T47D (cell line): ENCODE data around the gene EGFL7.

Source experiments
- DNase-seq, 2 experiments: peaks; one replicate each; pipeline versions ENCODE4 v3.0.0 to v3.0.0-alpha.2; 2011 to 2012; ENCODE audit warnings: low read depth in 1 of 2, low spot score in 1 of 2
- JUND ChIP-seq: IDR thresholded peaks from 2 replicates; pipeline ENCODE4 v1.6.1; 2012; ENCODE audit warnings: low read depth
- in situ Hi-C: cut with HindIII; loops from 2 replicates; pipeline ENCODE4 v1.10.0; 2016; ENCODE audit warnings: low sequenced_read_pairs, low pct_unique_long_range_greater_than_20kb

The EGFL7 gene

GRCh38 chr9:136664000-136664915, 1.5 kb downstream of the EGFL7 start:
- in situ Hi-C loops, result no loop called here
- DNase-seq, result no peak
- no peak for TF ChIP-seq JUND

DNA sequence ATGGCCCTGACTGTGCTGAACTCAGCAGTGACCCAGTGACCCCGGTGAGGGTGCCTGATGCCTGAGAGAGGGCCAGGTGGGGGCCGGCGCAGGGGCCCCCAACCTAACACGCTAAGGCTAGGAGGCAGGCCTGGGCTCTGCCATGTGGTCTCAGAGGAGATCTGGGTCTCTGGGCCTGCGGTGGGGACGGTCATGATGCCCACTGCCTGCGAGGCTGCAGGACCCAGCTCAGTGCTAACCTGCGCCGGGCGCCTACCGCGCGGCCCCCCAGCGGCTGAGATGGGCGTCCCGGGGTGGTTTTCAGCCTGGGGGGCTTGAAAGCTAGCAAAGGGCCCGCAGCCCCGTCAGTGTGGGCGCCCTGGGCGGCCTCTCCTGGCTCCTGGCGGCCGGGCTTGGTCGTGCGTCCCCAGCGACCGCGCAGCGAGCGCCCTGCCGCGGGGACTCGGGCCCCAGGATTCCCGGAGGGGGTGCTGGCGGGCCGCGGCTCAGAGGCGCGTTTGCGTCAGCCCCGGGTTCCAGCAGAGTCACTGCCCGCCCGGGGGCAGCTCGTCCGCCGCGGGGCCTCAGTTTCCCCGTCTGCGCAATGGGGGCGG, 2.5 kb downstream of the EGFL7 start:
- in situ Hi-C loops, result no loop called here
- DNase-seq, result peak in 1 of 2 experiments; percentile 68
- TF ChIP-seq JUND, result no peak

- DNase-seq, result peak in 1 of 2 experiments; percentile 78
- in situ Hi-C loops, result no loop called here
- TF ChIP-seq JUND, result no peak
These were observed 3.1 kb downstream of the EGFL7 start for GRCh38 chr9:136665704-136666371.

DNA sequence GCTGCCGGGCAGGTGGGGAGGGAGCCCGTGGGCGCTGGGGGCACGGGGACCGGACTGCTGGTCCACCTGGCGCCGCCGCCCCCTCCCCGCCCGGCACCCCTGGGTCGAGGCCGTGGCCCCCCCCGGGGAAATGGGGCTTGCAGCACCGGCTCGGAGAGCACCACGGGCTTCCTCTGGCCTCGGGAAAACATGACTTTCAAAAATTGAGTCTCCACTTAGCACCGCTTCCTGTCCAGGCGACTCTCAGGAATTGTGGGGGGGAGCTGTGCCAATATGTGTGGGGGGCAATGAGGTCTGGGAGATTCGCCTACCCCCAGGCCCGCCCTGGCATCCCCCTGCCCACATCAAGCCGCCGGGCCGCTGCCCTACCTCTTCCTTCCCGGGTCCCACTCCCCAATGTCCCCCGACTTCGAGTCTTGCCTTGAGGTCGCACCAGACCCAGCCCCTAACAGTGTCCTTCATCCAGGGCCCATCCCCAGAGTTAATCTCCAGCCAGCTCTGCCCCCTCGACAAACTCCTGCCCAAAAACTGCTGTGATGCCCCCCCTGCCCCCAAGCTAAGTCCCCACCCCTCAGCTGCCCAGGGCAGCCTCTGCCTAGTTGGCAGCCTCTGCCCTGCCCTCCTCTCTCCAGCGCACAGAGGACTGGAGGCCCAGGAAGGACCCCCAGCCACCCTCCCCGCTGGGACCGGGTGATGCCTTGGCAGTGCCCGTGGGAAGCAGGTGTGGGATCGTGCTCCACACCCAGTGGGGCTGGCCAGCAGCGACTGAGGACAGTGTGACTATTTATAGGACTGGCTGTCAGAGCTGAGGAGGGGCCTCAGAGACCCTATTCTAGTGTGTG, 3.9 kb downstream of the EGFL7 start:
- TF ChIP-seq JUND, result no peak
- in situ Hi-C loops, result no loop called here
- peak in 1 of 2 experiments; percentile 63 for DNase-seq

GRCh38 chr9:136667214-136667939, 4.7 kb downstream of the EGFL7 start:
- no peak for DNase-seq
- TF ChIP-seq JUND, result no peak
- in situ Hi-C loops, result no loop called here

DNA sequence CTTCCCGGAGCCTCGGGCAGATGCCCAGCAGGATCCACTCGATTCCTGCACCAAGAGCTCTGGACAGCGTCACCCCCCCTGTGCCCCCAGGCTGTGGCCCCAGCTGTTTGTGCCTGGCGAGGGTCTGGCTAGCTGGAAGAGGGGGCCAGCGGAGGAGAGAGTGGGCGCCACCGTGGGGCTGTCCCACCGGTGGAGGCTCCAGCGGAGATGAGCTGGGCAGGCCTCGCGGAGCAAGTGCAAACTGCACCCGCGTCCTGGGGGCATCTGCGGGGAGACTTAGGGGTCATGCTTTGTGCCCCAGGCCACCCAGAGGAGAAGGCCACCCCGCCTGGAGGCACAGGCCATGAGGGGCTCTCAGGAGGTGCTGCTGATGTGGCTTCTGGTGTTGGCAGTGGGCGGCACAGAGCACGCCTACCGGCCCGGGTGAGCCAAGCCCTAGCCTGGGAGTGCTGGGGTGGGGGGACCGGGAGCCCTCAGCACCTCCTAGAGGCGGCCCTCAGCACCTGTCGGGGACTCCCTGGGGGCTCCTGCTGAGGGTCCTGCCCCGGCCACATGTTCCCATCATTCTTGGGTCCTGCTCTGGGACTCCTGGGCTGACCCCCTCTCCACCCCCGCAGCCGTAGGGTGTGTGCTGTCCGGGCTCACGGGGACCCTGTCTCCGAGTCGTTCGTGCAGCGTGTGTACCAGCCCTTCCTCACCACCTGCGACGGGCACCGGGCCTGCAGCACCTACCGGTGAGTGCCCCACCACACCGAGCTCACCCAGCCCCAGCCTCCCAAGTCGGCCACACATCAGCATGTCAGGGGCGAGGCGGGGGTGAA, 5.4 kb downstream of the EGFL7 start:
- DNase-seq, result no peak
- TF ChIP-seq JUND, result no peak
- in situ Hi-C loops, result no loop called here

DNA sequence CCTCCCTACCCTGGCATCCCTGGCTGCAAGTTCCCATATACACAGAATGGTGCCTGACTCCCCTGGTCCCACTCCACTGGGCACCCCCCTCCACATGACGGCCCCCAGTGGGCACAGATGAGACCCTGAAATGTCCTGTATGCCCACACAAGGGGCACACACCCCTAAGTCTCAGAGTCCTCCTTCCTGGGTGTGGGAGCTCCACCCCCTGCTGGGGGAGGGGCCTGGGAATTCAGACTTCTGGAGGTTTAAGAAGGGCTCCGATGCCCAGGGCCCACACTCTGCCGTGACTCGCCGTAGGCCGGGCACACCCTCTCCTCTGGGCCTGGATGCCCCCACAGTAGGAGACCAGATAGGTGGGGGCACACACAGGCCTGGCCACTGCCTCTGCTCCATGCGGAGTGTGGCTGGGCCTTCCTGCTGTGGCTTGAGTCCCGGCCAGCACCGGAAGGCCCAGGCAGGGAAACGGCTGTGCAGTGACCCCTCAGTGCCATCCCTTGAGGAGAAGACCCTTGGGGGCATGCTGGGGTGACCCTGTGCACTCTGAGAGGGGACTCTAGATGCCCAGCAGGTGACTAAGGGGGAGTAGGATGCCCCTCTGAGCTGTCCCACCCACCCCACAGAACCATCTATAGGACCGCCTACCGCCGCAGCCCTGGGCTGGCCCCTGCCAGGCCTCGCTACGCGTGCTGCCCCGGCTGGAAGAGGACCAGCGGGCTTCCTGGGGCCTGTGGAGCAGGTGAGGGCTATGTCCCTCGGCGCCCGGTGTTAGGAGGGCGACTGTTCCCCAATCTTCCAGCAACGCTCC, 6.5 kb downstream of the EGFL7 start:
- TF ChIP-seq JUND, result no peak
- DNase-seq, result peak in 1 of 2 experiments; percentile 33
- in situ Hi-C loops, result no loop called here

DNA sequence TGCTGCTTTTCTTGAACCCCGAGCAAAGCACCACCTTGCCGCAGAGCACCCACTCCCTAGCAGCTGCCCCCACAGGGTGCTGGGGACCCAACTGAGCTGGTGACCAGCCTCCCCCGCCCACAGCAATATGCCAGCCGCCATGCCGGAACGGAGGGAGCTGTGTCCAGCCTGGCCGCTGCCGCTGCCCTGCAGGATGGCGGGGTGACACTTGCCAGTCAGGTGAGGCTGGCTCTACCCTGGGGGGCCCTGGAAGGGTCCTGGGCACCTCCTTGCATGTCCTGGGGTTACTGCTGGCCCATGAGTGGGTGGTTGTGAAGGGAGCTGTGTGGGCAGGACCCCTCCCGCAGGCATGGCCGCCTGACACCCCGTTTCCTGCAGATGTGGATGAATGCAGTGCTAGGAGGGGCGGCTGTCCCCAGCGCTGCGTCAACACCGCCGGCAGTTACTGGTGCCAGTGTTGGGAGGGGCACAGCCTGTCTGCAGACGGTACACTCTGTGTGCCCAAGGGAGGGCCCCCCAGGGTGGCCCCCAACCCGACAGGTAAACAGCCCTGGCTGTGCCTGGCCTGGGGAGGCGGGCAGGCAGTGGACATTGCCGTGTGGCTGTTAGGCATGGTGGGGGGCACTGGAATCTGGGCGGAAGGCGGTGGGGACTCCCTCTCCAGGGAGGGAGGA, 7.2 kb downstream of the EGFL7 start:
- no peak for TF ChIP-seq JUND
- in situ Hi-C loops, result no loop called here
- no peak for DNase-seq

DNA sequence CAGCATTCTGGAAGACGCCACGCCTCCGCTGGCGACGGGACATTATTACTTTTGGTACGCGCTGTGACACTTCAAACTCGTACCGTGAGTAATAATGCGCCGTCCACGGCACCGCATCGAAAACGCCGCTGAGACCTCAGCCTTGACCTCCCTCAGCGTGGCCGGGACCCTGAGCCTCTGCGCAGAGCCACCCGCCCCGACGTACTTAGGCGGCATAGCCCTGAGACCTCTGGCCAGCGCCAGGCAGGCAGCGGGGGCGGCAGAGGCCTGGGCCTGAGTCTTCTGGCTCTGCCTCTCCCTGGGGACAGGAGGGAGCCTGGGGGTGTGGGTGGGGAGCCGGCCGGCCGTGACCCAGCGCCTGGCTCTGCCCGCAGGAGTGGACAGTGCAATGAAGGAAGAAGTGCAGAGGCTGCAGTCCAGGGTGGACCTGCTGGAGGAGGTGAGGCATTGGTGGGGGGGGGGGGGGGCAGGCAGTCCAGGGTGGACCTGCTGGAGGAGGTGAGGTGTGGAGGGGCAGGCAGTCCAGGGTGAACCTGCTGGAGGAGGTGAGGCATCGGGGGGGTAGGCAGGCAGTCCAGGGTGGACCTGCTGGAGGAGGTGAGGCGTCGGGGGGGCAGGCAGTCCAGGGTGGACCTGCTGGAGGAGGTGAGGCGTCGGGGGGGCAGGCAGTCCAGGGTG, 8.0 kb downstream of the EGFL7 start:
- TF ChIP-seq JUND, result no peak
- no peak for DNase-seq
- in situ Hi-C loops, result no loop called here
